ENCODE results near the gene SSNA1. TPM values are rescaled to one million over a fixed set of nuclear protein-coding genes. Genes with fewer than 3 reads are reported as not detected.

Gene SSNA1
- 54.3 TPM for total RNA-seq
- polyA plus RNA-seq, result 100 to 1,000 TPM; 112 to 150 (median 130) TPM

GRCh38 chr9:137188490-137189296, at the start of gene SSNA1, which contains the start of gene ANAPC2:
SSNA1 (plus strand) TSS chr9:137188676; CDS start chr9:137188727, 51 bp downstream.
ANAPC2 (minus strand) TSS chr9:137188560; CDS start chr9:137188532, 28 bp downstream.
- DNase-seq, result peak; percentile 88 to 94 (median 93)
- H3K36me3 ChIP-seq (ENCODE audit: control insufficient read depth, insufficient read depth, low read length), result peaks cover 17% of the 10 kb centered on the region
- no peaks in the 10 kb centered on the region for H3K27me3 ChIP-seq (ENCODE audit: control insufficient read depth, insufficient read depth, low read length)
- H3K27ac ChIP-seq (ENCODE audit: insufficient read depth, low read length, poor library complexity, severe bottlenecking), result peak within 1 kb of the TSS; percentile 98
- peak within 1 kb of the TSS; percentile 94 to 97 (median 94) for H3K27ac Mint-ChIP-seq
- H3K9me3 Mint-ChIP-seq, result peaks cover 0 to 2% (median 0%) of the 10 kb centered on the region in 7 donors
- no peaks in the 10 kb centered on the region for H3K27me3 Mint-ChIP-seq
- H3K9me3 ChIP-seq (ENCODE audit: control insufficient read depth in 2 of 2, low read length in 2 of 2), result no peaks in the 10 kb centered on the region
- peaks cover 39% of the 10 kb centered on the region for H3K4me1 ChIP-seq (ENCODE audit: control insufficient read depth, insufficient read depth, low read length, poor library complexity, severe bottlenecking)
- ATAC-seq (ENCODE audit: low read depth in 2 of 2), result peak; percentile 68 to 76
- peak within 1 kb of the TSS; percentile 71 for H3K4me3 ChIP-seq (ENCODE audit: low read depth, low read length)
- H3K4me3 Mint-ChIP-seq, result peak within 1 kb of the TSS; percentile 92 to 97 (median 94)
- H3K36me3 Mint-ChIP-seq, result peaks cover 4% of the 10 kb centered on the region
- peaks cover 0 to 51% (median 13%) of the 10 kb centered on the region in 4 donors for H3K4me1 Mint-ChIP-seq

GRCh38 chr9:137138722-137139467, 49.6 kb upstream of the SSNA1 start, which contains the start of gene GRIN1:
GRIN1 (plus strand) TSS chr9:137139154; CDS start chr9:137139487, 333 bp downstream.
- Histone ChIP-seq H3K27ac (ENCODE audit: insufficient read depth, low read length, poor library complexity, severe bottlenecking) (no peak within 1 kb of the TSS), H3K4me3 (ENCODE audit: low read depth, low read length) (no peak within 1 kb of the TSS), H3K27me3 (ENCODE audit: control insufficient read depth, insufficient read depth, low read length) (peaks cover 16% of the 10 kb centered on the region), H3K36me3 (ENCODE audit: control insufficient read depth, insufficient read depth, low read length) (no peaks in the 10 kb centered on the region), H3K4me1 (ENCODE audit: control insufficient read depth, insufficient read depth, low read length, poor library complexity, severe bottlenecking) (no peaks in the 10 kb centered on the region), H3K9me3 (ENCODE audit: control insufficient read depth in 2 of 2, low read length in 2 of 2) (no peaks in the 10 kb centered on the region)
- H3K36me3 Mint-ChIP-seq, result no peaks in the 10 kb centered on the region
- H3K27ac Mint-ChIP-seq, result no peak within 1 kb of the TSS
- peaks cover 0 to 3% (median 0%) of the 10 kb centered on the region in 7 donors for H3K9me3 Mint-ChIP-seq
- H3K4me1 Mint-ChIP-seq, result peaks cover 0 to 6% (median 2%) of the 10 kb centered on the region in 4 donors
- ATAC-seq (ENCODE audit: low read depth in 2 of 2) (peak in 1 of 2 donors; percentile 57), DNase-seq (peak in 1 of 3 donors; percentile 40)
- peaks cover 79% of the 10 kb centered on the region for H3K27me3 Mint-ChIP-seq
- H3K4me3 Mint-ChIP-seq, result peak within 1 kb of the TSS in 1 of 4 donors; percentile 41

- Histone ChIP-seq H3K36me3 (ENCODE audit: control insufficient read depth, insufficient read depth, low read length) (no peaks in the 10 kb centered on the region), H3K27me3 (ENCODE audit: control insufficient read depth, insufficient read depth, low read length) (peaks cover 16% of the 10 kb centered on the region), H3K4me1 (ENCODE audit: control insufficient read depth, insufficient read depth, low read length, poor library complexity, severe bottlenecking) (no peaks in the 10 kb centered on the region), H3K27ac (ENCODE audit: insufficient read depth, low read length, poor library complexity, severe bottlenecking) (no peak overlapping the region), H3K9me3 (ENCODE audit: control insufficient read depth in 2 of 2, low read length in 2 of 2) (no peaks in the 10 kb centered on the region), H3K4me3 (ENCODE audit: low read depth, low read length) (no peak overlapping the region)
- Mint-ChIP-seq H3K4me1 (peaks cover 0 to 6% (median 2%) of the 10 kb centered on the region in 4 donors), H3K36me3 (no peaks in the 10 kb centered on the region), H3K27ac (no peak overlapping the region), H3K9me3 (peaks cover 0 to 3% (median 0%) of the 10 kb centered on the region in 7 donors), H3K27me3 (peaks cover 75% of the 10 kb centered on the region), H3K4me3 (no peak overlapping the region)
- DNase-seq (no peak), ATAC-seq (ENCODE audit: low read depth in 2 of 2) (no peak)
Observed at GRCh38 chr9:137139468-137140150, 48.9 kb upstream of the SSNA1 start.

- Histone ChIP-seq H3K4me3 (ENCODE audit: low read depth, low read length) (no peak overlapping the region), H3K27me3 (ENCODE audit: control insufficient read depth, insufficient read depth, low read length) (peaks cover 16% of the 10 kb centered on the region), H3K4me1 (ENCODE audit: control insufficient read depth, insufficient read depth, low read length, poor library complexity, severe bottlenecking) (no peaks in the 10 kb centered on the region), H3K27ac (ENCODE audit: insufficient read depth, low read length, poor library complexity, severe bottlenecking) (no peak overlapping the region), H3K9me3 (ENCODE audit: control insufficient read depth in 2 of 2, low read length in 2 of 2) (no peaks in the 10 kb centered on the region), H3K36me3 (ENCODE audit: control insufficient read depth, insufficient read depth, low read length) (no peaks in the 10 kb centered on the region)
- Mint-ChIP-seq H3K27me3 (peaks cover 67% of the 10 kb centered on the region), H3K4me1 (peaks cover 0 to 6% (median 2%) of the 10 kb centered on the region in 4 donors), H3K36me3 (no peaks in the 10 kb centered on the region), H3K4me3 (no peak overlapping the region), H3K27ac (peak overlapping the region in 1 of 3 donors; percentile 92), H3K9me3 (peaks cover 0 to 3% (median 0%) of the 10 kb centered on the region in 7 donors)
- DNase-seq (no peak), ATAC-seq (ENCODE audit: low read depth in 2 of 2) (no peak)
Observed at GRCh38 chr9:137140151-137141012, 48.1 kb upstream of the SSNA1 start.

GRCh38 chr9:137141050-137141810, 47.2 kb upstream of the SSNA1 start:
- Mint-ChIP-seq H3K4me1 (peaks cover 0 to 6% (median 2%) of the 10 kb centered on the region in 4 donors), H3K27ac (no peak overlapping the region), H3K27me3 (peaks cover 59% of the 10 kb centered on the region), H3K36me3 (no peaks in the 10 kb centered on the region), H3K4me3 (no peak overlapping the region), H3K9me3 (peaks cover 0 to 3% (median 0%) of the 10 kb centered on the region in 7 donors)
- Histone ChIP-seq H3K27me3 (ENCODE audit: control insufficient read depth, insufficient read depth, low read length) (peaks cover 16% of the 10 kb centered on the region), H3K27ac (ENCODE audit: insufficient read depth, low read length, poor library complexity, severe bottlenecking) (no peak overlapping the region), H3K9me3 (ENCODE audit: control insufficient read depth in 2 of 2, low read length in 2 of 2) (no peaks in the 10 kb centered on the region), H3K36me3 (ENCODE audit: control insufficient read depth, insufficient read depth, low read length) (no peaks in the 10 kb centered on the region), H3K4me3 (ENCODE audit: low read depth, low read length) (no peak overlapping the region), H3K4me1 (ENCODE audit: control insufficient read depth, insufficient read depth, low read length, poor library complexity, severe bottlenecking) (no peaks in the 10 kb centered on the region)
- ATAC-seq (ENCODE audit: low read depth in 2 of 2) (no peak), DNase-seq (no peak)

GRCh38 chr9:137141976-137142936, 46.2 kb upstream of the SSNA1 start:
- Mint-ChIP-seq H3K27me3 (peaks cover 51% of the 10 kb centered on the region), H3K36me3 (no peaks in the 10 kb centered on the region), H3K4me3 (no peak overlapping the region), H3K4me1 (peaks cover 0 to 6% (median 2%) of the 10 kb centered on the region in 4 donors), H3K9me3 (peaks cover 0 to 3% (median 0%) of the 10 kb centered on the region in 7 donors), H3K27ac (no peak overlapping the region)
- no peaks in the 10 kb centered on the region for H3K36me3 ChIP-seq (ENCODE audit: control insufficient read depth, insufficient read depth, low read length)
- peaks cover 16% of the 10 kb centered on the region for H3K27me3 ChIP-seq (ENCODE audit: control insufficient read depth, insufficient read depth, low read length)
- DNase-seq, result no peak
- no peaks in the 10 kb centered on the region for H3K4me1 ChIP-seq (ENCODE audit: control insufficient read depth, insufficient read depth, low read length, poor library complexity, severe bottlenecking)
- H3K4me3 ChIP-seq (ENCODE audit: low read depth, low read length), result no peak overlapping the region
- no peak for ATAC-seq (ENCODE audit: low read depth in 2 of 2)
- no peak overlapping the region for H3K27ac ChIP-seq (ENCODE audit: insufficient read depth, low read length, poor library complexity, severe bottlenecking)
- H3K9me3 ChIP-seq (ENCODE audit: control insufficient read depth in 2 of 2, low read length in 2 of 2), result no peaks in the 10 kb centered on the region

Measured in CD4-positive, CD25-positive, alpha-beta regulatory T cell (primary cell).